ENCODE results near the gene EEF1AKMT4.

Gene EEF1AKMT4

GRCh38 chr3:184257083-184257915 lies 7.8 kb downstream of the EEF1AKMT4 start:
- H3K4me3 ChIP-seq (ENCODE audit: low read depth, low read length): no peak overlapping the region
- ChIA-PET CTCF (interaction anchor here (1.0 to 3.7 kb wide), 3 partner anchors 7 to 30 kb away, joined by 3 to 48 read pairs (median 6); partner anchors contain the start of gene EEF1AKMT4), POLR2A (no interaction called here)
- no peak for DNase-seq (ENCODE audit: low read depth, low spot score)
- TF ChIP-seq, protein P1, sequence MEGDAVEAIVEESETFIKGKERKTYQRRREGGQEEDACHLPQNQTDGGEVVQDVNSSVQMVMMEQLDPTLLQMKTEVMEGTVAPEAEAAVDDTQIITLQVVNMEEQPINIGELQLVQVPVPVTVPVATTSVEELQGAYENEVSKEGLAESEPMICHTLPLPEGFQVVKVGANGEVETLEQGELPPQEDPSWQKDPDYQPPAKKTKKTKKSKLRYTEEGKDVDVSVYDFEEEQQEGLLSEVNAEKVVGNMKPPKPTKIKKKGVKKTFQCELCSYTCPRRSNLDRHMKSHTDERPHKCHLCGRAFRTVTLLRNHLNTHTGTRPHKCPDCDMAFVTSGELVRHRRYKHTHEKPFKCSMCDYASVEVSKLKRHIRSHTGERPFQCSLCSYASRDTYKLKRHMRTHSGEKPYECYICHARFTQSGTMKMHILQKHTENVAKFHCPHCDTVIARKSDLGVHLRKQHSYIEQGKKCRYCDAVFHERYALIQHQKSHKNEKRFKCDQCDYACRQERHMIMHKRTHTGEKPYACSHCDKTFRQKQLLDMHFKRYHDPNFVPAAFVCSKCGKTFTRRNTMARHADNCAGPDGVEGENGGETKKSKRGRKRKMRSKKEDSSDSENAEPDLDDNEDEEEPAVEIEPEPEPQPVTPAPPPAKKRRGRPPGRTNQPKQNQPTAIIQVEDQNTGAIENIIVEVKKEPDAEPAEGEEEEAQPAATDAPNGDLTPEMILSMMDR (IDR thresholded peaks at IDR 0.05; ENCODE audit: insufficient read depth, low read length, missing control alignments): no peak

DNA sequence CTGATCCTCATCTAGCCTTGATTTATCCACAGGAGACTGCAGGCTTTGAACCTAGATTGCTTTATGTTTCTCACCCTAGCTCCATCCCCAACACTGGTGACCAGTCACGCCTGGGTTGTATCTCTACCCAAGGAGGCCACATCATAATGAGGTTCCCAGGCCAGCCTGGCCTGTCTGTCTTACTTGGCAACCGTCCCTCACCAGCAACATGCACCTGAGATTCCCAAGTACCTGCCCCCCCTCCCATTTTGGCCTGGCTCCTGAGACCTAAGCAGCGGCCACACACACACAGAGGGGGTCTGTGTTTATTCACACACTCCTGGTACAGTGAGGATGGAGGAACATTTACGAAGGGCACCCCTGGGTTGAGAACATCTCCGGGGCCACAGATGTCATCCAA lies 9.5 kb downstream of the EEF1AKMT4 start:
- POLR2A ChIA-PET: interaction anchor here (0.6 kb wide), 1 partner anchor 42 kb away, joined by 3 read pairs; no protein-coding TSS in a partner anchor

GRCh38 chr3:184259396-184259877 lies 10.0 kb downstream of the EEF1AKMT4 start:
- TF ChIP-seq, protein P1 (IDR thresholded peaks at IDR 0.05; ENCODE audit: insufficient read depth, low read length, missing control alignments): no peak
- ChIA-PET CTCF (interaction anchor here (1.0 to 3.7 kb wide), 4 partner anchors 9 to 364 kb away, joined by 3 to 48 read pairs (median 4); partner anchors contain the start of gene EEF1AKMT4), POLR2A (interaction anchor here (1.5 kb wide), 1 partner anchor 74 kb away, joined by 5 read pairs; the partner anchor contains the start of gene ABCF3)
- H3K4me3 ChIP-seq (ENCODE audit: low read depth, low read length): no peak overlapping the region
- DNase-seq (ENCODE audit: low read depth, low spot score): no peak

More for the DNA sequence above, 9.5 kb downstream of the EEF1AKMT4 start:
- TF ChIP-seq, protein P1 (IDR thresholded peaks at IDR 0.05; ENCODE audit: insufficient read depth, low read length, missing control alignments): no peak
- CTCF ChIA-PET: interaction anchor here (1.0 to 3.7 kb wide), 3 partner anchors 8 to 364 kb away, joined by 3 to 48 read pairs (median 6); partner anchors contain the start of gene EEF1AKMT4
- no peak for DNase-seq (ENCODE audit: low read depth, low spot score)
- H3K4me3 ChIP-seq (ENCODE audit: low read depth, low read length): no peak overlapping the region

DNA sequence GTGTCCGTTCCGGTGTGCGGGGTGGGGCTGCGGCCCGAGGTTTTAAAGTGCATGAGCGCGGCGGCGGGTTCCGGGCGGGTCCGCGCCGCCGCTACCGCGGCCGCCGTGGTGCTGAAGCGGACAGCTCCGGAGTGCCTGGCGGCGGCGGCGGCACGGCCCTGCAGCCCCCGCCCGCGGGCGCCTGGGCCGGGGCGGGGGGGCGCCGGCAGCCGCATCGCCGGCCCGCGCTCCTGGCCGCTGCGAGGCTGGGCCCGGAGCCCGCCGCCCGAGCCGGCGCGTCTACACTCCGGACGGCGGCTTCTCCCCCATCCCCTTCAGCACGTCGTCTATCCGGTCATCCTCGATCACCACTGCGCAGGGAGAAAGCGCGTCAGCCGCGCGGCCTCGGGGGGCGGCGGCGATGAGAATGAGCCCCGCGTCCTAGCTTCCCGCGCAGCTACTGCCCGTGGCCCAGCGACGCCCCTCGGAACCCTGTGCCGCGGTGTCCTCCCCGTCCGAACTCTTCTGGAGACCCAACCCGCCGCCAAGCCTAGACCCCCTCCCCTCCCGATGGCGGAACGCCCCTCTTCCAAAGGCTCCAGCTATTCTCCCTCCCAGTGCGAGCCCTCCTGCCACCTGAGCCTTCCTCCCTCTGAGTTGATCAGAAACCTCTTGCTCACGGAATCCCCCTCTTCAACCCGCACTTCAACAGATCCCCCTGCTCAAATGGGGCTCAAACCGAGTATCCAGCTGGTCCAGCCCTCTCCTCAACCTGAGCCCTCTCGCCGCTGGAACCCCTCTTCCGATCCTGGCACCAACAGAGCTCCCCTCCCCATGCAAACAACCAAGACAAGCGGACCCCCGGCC lies 10.6 kb downstream of the EEF1AKMT4 start:
- TF ChIP-seq, protein P1 (IDR thresholded peaks at IDR 0.05; ENCODE audit: insufficient read depth, low read length, missing control alignments): no peak
- POLR2A ChIA-PET: interaction anchor here (0.8 to 1.5 kb wide), 2 partner anchors 24 to 75 kb away, joined by 3 to 5 read pairs; partner anchors contain the start of gene ABCF3
- CTCF ChIA-PET: interaction anchor here (1.0 to 3.7 kb wide), 4 partner anchors 10 to 365 kb away, joined by 3 to 48 read pairs (median 3); partner anchors contain the start of gene EEF1AKMT4
- peak overlapping the region; percentile 57 for H3K4me3 ChIP-seq (ENCODE audit: low read depth, low read length)
- no peak for DNase-seq (ENCODE audit: low read depth, low spot score)

- H3K4me3 ChIP-seq (ENCODE audit: low read depth, low read length): peak overlapping the region; percentile 57
- DNase-seq (ENCODE audit: low read depth, low spot score): no peak
- ChIA-PET POLR2A (interaction anchor here (0.8 to 1.5 kb wide), 2 partner anchors 24 to 75 kb away, joined by 3 to 5 read pairs; partner anchors contain the start of gene ABCF3), CTCF (interaction anchor here (1.2 to 3.7 kb wide), 3 partner anchors 10 to 35 kb away, joined by 3 to 48 read pairs (median 3); partner anchors contain the start of gene EEF1AKMT4)
- TF ChIP-seq, protein P1 (IDR thresholded peaks at IDR 0.05; ENCODE audit: insufficient read depth, low read length, missing control alignments): no peak
These were observed 11.3 kb downstream of the EEF1AKMT4 start for GRCh38 chr3:184260724-184261269.
